Endodermal cell (in vitro differentiated cells): ENCODE measurements around the gene RACK1. TPM values are rescaled to one million over a fixed set of nuclear protein-coding genes. Genes with fewer than 3 reads are reported as not detected.

Source experiments
- DNase-seq: peaks from one replicate; pipeline ENCODE4 v3.0.0-alpha.2; 2017
- H3K27ac ChIP-seq: 2 replicates; pipeline ENCODE4 v1.5.1; 2013; ENCODE audit warnings: mild to moderate bottlenecking, low read depth, low read length, moderate library complexity
- H3K27me3 ChIP-seq: 2 replicates; pipeline ENCODE4 v1.6.1; 2013; ENCODE audit warnings: mild to moderate bottlenecking, low read length, moderate library complexity; ENCODE audit not compliant: insufficient read depth, control insufficient read depth, poor library complexity, severe bottlenecking
- H3K36me3 ChIP-seq: 2 replicates; pipeline ENCODE4 v1.7.0; 2013; ENCODE audit warnings: mild to moderate bottlenecking, low read length, moderate library complexity; ENCODE audit not compliant: control insufficient read depth, insufficient read depth
- H3K4me1 ChIP-seq: one replicate; pipeline ENCODE4 v1.7.0; 2013; ENCODE audit warnings: low read length; ENCODE audit not compliant: control insufficient read depth, insufficient read depth
- H3K4me3 ChIP-seq: 2 replicates; pipeline ENCODE4 v1.5.1; 2013; ENCODE audit warnings: mild to moderate bottlenecking, low read length, moderate library complexity
- H3K9ac ChIP-seq: 2 replicates; pipeline ENCODE4 v1.6.1; 2013; ENCODE audit warnings: mild to moderate bottlenecking, low read length, moderate library complexity; ENCODE audit not compliant: poor library complexity, severe bottlenecking; ENCODE audit errors: extremely low read depth
- H3K9me3 ChIP-seq: 2 replicates; pipeline ENCODE4 v1.6.1; 2013; ENCODE audit warnings: mild to moderate bottlenecking, low read length, moderate library complexity; ENCODE audit not compliant: control insufficient read depth
- H3K27ac Mint-ChIP-seq: 2 replicates; pipeline ENCODE4 v1.8.0; 2020; ENCODE audit warnings: mixed read lengths
- H3K27me3 Mint-ChIP-seq: 2 replicates; pipeline ENCODE4 v1.8.0; 2021; ENCODE audit warnings: mild to moderate bottlenecking, mixed read lengths; ENCODE audit not compliant: insufficient read depth
- H3K36me3 Mint-ChIP-seq: 2 replicates; pipeline ENCODE4 v1.8.0; 2020; ENCODE audit warnings: low read depth, mixed read lengths
- H3K4me1 Mint-ChIP-seq: 2 replicates; pipeline ENCODE4 v1.8.0; 2020; ENCODE audit warnings: mixed read lengths
- H3K4me3 Mint-ChIP-seq: 2 replicates; pipeline ENCODE4 v1.8.0; 2020; ENCODE audit warnings: mild to moderate bottlenecking, moderate library complexity, mixed read lengths
- H3K9me3 Mint-ChIP-seq: 2 replicates; pipeline ENCODE4 v1.8.0; 2020; ENCODE audit warnings: mild to moderate bottlenecking, mixed read lengths
- WGBS, 2 experiments: methylation state at CpG; one replicate each; pipeline versions ENCODE4 v1.1.5 to v1.1.7; 2013; ENCODE audit warnings: missing lambda C conversion rate in 2 of 2, mixed read lengths in 1 of 2; ENCODE audit not compliant: insufficient coverage in 1 of 2, insufficient read length in 1 of 2; 5-methylcytosine and 5-hydroxymethylcytosine counted together
- total RNA-seq, 2 donors: library from RNA; stranded (reverse); fragmentation: NEBNext Ultra II Directional in 1 of 2; extraction: Animal tissue kit (Norgen Biotek cat#: 25700) in 1 of 2; gene quantifications; 2 replicates in 1 of 2; 3 replicates in 1 of 2; pipeline ENCODE4 v1.2.1, GENCODE V29; 2021
- TF ChIP-seq, protein P1 (sequence below): fragments of 200-600 bp; sonication (generic); conservative IDR thresholded peaks from 2 replicates; pipeline ENCODE4 v1.5.0; 2021; ENCODE audit warnings: antibody characterized with exemption, mild to moderate bottlenecking

The RACK1 gene
- total RNA-seq, 2 donors from 2014 or later, result 1,942 to 1,975 TPM

- H3K27ac ChIP-seq, result no peak overlapping the region
- H3K27me3 Mint-ChIP-seq, result peaks cover 86% of the 10 kb centered on the region
- H3K4me1 ChIP-seq, result peaks cover 4% of the 10 kb centered on the region
- no peaks in the 10 kb centered on the region for H3K9me3 ChIP-seq
- H3K4me3 ChIP-seq, result no peak overlapping the region
- peaks cover 5% of the 10 kb centered on the region for H3K4me1 Mint-ChIP-seq
- no peaks in the 10 kb centered on the region for H3K36me3 Mint-ChIP-seq
- no peak overlapping the region for H3K27ac Mint-ChIP-seq
- no peaks in the 10 kb centered on the region for H3K9me3 Mint-ChIP-seq
- no peak overlapping the region for H3K9ac ChIP-seq
- WGBS, 2 experiments, result 53 to 59% methylated on average over 6 to 9 of the region's 9 CpGs
- TF ChIP-seq, protein P1, sequence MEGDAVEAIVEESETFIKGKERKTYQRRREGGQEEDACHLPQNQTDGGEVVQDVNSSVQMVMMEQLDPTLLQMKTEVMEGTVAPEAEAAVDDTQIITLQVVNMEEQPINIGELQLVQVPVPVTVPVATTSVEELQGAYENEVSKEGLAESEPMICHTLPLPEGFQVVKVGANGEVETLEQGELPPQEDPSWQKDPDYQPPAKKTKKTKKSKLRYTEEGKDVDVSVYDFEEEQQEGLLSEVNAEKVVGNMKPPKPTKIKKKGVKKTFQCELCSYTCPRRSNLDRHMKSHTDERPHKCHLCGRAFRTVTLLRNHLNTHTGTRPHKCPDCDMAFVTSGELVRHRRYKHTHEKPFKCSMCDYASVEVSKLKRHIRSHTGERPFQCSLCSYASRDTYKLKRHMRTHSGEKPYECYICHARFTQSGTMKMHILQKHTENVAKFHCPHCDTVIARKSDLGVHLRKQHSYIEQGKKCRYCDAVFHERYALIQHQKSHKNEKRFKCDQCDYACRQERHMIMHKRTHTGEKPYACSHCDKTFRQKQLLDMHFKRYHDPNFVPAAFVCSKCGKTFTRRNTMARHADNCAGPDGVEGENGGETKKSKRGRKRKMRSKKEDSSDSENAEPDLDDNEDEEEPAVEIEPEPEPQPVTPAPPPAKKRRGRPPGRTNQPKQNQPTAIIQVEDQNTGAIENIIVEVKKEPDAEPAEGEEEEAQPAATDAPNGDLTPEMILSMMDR, result no peak
- no peak overlapping the region for H3K4me3 Mint-ChIP-seq
- H3K36me3 ChIP-seq, result no peaks in the 10 kb centered on the region
- H3K27me3 ChIP-seq, result peaks cover 47% of the 10 kb centered on the region
- DNase-seq, result no peak
Measured at GRCh38 chr5:181198905-181199519, 44.7 kb downstream of the RACK1 start.

GRCh38 chr5:181198106-181198685 is 45.5 kb downstream of the RACK1 start:
- H3K9me3 ChIP-seq, result no peaks in the 10 kb centered on the region
- H3K27ac ChIP-seq, result no peak overlapping the region
- no peaks in the 10 kb centered on the region for H3K9me3 Mint-ChIP-seq
- H3K36me3 ChIP-seq, result no peaks in the 10 kb centered on the region
- no peak overlapping the region for H3K27ac Mint-ChIP-seq
- TF ChIP-seq, protein P1, result no peak
- peaks cover 38% of the 10 kb centered on the region for H3K27me3 ChIP-seq
- H3K4me3 Mint-ChIP-seq, result no peak overlapping the region
- H3K9ac ChIP-seq, result no peak overlapping the region
- H3K4me3 ChIP-seq, result no peak overlapping the region
- peaks cover 4% of the 10 kb centered on the region for H3K4me1 ChIP-seq
- H3K4me1 Mint-ChIP-seq, result peaks cover 5% of the 10 kb centered on the region
- no peak for DNase-seq
- WGBS, 2 experiments, result 85 to 92% methylated on average over 2 to 12 of the region's 12 CpGs
- no peaks in the 10 kb centered on the region for H3K36me3 Mint-ChIP-seq
- H3K27me3 Mint-ChIP-seq, result peaks cover 86% of the 10 kb centered on the region

DNA sequence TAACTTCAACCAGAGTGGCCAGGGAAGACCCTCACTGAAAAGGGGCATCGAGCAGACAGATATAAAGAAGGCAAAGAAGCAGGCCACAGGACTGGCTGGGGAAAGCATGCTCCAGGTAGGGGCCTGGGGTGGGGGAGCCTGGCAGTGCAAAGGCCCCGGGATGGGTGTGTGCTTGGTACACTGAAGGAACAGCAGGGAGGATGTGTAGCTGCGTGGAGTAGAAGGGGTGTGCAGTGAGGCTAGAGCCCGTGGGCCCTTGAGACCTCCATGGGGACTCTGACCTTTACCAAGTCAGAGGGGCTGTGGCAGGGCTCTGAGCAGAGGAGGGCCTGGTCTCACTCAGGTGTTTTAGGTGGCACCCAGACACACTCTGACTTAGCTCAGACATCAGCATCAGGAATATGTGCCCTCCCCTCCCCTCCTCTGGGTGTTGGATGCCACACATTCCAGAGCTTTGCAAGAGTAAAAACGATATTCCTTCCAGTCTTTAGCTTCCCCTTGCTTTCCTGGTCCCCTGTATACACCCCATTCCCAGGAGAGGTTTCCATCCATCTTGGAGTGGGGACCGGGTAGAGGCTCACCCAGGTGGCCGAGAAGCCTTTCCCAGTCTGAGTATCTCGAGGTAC is 46.3 kb downstream of the RACK1 start:
- Mint-ChIP-seq H3K4me3 (no peak overlapping the region), H3K9me3 (no peaks in the 10 kb centered on the region), H3K27me3 (peaks cover 84% of the 10 kb centered on the region), H3K36me3 (no peaks in the 10 kb centered on the region), H3K4me1 (peaks cover 5% of the 10 kb centered on the region), H3K27ac (no peak overlapping the region)
- TF ChIP-seq, protein P1, result no peak
- DNase-seq, result no peak
- Histone ChIP-seq H3K4me1 (peaks cover 4% of the 10 kb centered on the region), H3K9ac (no peak overlapping the region), H3K4me3 (no peak overlapping the region), H3K27me3 (peaks cover 31% of the 10 kb centered on the region), H3K36me3 (no peaks in the 10 kb centered on the region), H3K9me3 (no peaks in the 10 kb centered on the region), H3K27ac (no peak overlapping the region)
- WGBS, 2 experiments, result 77 to 93% methylated on average over 2 to 8 of the region's 8 CpGs
